Tibial nerve (tissue), 4 donors: ENCODE measurements around the gene TRAP1.
"Not testable (repeated sequence)": the region's sequence is repeated elsewhere in the genome, so short reads cannot be mapped to it uniquely, and the experiment has no call there.

ENCODE experiments used
- CTCF ChIP-seq, 5 experiments: fragments of 200-600 bp in 3 of 5; fragments of 450-650 bp in 2 of 5; sonication (generic) in 3 of 5; IDR thresholded peaks; one replicate each; pipeline ENCODE4 v1.5.1; 2016 to 2019; ENCODE audit warnings: antibody characterized with exemption in 5 of 5, mild to moderate bottlenecking in 3 of 5, moderate library complexity in 2 of 5
- EP300 ChIP-seq, 2 donors: sonication (generic); formaldehyde crosslinking; IDR thresholded peaks; one replicate each; pipeline ENCODE4 v1.6.1; 2017; ENCODE audit warnings: antibody characterized with exemption in 2 of 2, mild to moderate bottlenecking in 1 of 2

GRCh38 chr16:3608976-3609375 lies 108.3 kb downstream of the TRAP1 start:
- not testable (repeated sequence) for TF ChIP-seq CTCF, EP300 (IDR thresholded peaks at IDR 0.05)
